Fibroblast of lung (primary cell): ENCODE data around the gene EPHB1.

Experiments used
- EZH2 ChIP-seq: IDR thresholded peaks from 2 replicates; pipeline ENCODE4 v1.5.1; 2012; ENCODE audit warnings: low read length, control low read depth, mild to moderate bottlenecking; ENCODE audit errors: missing control alignments
- TF ChIP-seq, protein P1 (sequence below), 2 donors: IDR thresholded peaks in 1 of 2; conservative IDR thresholded peaks in 1 of 2; 1 replicate in 1 of 2; 2 replicates in 1 of 2; pipeline ENCODE4 v1.5.1; 2011 to 2012; ENCODE audit warnings: low read length in 2 of 2, control low read depth in 1 of 2, inconsistent platforms in 1 of 2, low read depth in 1 of 2, mild to moderate bottlenecking in 1 of 2

- TF ChIP-seq, protein P1, sequence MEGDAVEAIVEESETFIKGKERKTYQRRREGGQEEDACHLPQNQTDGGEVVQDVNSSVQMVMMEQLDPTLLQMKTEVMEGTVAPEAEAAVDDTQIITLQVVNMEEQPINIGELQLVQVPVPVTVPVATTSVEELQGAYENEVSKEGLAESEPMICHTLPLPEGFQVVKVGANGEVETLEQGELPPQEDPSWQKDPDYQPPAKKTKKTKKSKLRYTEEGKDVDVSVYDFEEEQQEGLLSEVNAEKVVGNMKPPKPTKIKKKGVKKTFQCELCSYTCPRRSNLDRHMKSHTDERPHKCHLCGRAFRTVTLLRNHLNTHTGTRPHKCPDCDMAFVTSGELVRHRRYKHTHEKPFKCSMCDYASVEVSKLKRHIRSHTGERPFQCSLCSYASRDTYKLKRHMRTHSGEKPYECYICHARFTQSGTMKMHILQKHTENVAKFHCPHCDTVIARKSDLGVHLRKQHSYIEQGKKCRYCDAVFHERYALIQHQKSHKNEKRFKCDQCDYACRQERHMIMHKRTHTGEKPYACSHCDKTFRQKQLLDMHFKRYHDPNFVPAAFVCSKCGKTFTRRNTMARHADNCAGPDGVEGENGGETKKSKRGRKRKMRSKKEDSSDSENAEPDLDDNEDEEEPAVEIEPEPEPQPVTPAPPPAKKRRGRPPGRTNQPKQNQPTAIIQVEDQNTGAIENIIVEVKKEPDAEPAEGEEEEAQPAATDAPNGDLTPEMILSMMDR (conservative IDR thresholded peaks at IDR 0.05 in 1 of 2, IDR thresholded peaks at IDR 0.05 in 1 of 2; ENCODE audit: low read depth in 1 of 2, low read length in 2 of 2): no peak
- TF ChIP-seq EZH2: no peak
Observed at GRCh38 chr3:134749802-134750553, 45.1 kb upstream of the EPHB1 start.
